ENCODE measurements around the gene RNF213. TPM values are rescaled to one million over a fixed set of nuclear protein-coding genes. Genes with fewer than 3 reads are reported as not detected.
"Not testable (repeated sequence)": the region's sequence is repeated elsewhere in the genome, so short reads cannot be mapped to it uniquely, and the experiment has no call there.

Gene RNF213
- total RNA-seq, 2 donors from 2014 or later, result 415 to 602 TPM

- no peaks in the 10 kb centered on the region for H3K9me3 Mint-ChIP-seq
- ATAC-seq (no peak), DNase-seq (ENCODE audit: low spot score in 2 of 2) (no peak)
- H3K36me3 Mint-ChIP-seq, result no peaks in the 10 kb centered on the region
- H3K27ac Mint-ChIP-seq, result peak overlapping the region in 1 of 2 donors; percentile 23
These were observed 16.9 kb upstream of the RNF213 start for GRCh38 chr17:80243526-80244433.

DNA sequence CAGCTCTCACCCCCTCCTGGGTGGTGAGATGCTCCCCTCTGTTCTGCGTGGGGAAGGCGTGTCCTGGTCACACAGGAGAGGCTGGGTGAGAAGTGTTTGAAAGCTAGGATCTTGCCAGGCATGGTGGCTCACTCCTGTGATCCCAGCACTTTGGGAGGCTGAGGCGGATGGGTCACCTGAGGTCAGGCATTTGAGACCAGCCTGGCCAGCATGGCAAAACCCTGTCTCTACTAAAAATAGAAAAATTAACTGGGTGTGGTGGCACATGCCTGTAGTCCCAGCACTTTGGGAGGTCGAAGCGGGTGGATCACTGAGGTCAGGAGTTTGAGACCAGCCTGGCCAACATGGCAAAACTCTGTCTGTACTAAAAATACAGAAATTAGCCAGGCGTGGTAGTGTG, 16.2 kb upstream of the RNF213 start:
- H3K9me3 Mint-ChIP-seq; H3K36me3 Mint-ChIP-seq; DNase-seq (ENCODE audit: low spot score in 2 of 2); ATAC-seq: not testable (repeated sequence)
- peak overlapping the region in 1 of 2 donors; percentile 23 for H3K27ac Mint-ChIP-seq

- H3K36me3 Mint-ChIP-seq, result no peaks in the 10 kb centered on the region
- no peak overlapping the region for H3K27ac Mint-ChIP-seq
- DNase-seq (ENCODE audit: low spot score in 2 of 2) (no peak), ATAC-seq (no peak)
- H3K9me3 Mint-ChIP-seq, result no peaks in the 10 kb centered on the region
These were observed 15.7 kb upstream of the RNF213 start for GRCh38 chr17:80244871-80245509.

DNA sequence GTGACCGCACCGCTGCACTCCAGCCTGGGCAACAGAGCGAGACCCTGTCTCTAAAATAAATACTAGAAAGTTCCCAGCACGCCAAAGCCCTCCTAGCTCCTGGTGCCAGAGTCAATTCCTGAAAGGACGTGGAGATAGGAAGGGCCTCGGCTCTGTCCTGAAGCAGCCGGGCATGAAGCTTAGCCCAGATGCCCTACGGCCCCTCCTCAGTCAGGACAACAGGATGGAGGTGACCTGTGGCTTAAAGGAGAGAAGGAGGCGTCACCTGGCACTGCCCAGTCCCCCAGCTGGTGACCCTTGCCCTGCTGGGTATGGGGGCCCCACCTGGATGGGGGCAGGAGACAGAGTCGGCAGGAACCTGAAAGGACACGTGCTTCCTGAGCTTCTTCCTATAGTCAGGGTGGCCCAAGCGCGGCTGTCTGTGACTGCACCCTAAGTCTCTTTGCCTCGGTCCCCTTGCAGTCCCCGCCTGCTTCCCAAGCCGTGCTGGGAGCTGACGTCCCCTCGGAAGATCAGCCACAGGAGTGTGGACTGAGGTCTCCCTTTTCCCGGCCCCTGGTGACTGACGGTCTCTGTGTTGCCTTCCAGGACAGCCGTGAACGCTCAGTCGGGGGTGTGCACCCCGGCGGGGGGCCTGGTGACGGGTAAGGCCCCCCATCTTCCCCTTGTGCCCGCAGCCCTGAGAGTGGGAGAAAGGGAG, 14.9 kb upstream of the RNF213 start:
- H3K9me3 Mint-ChIP-seq, result no peaks in the 10 kb centered on the region
- H3K27ac Mint-ChIP-seq, result no peak overlapping the region
- no peaks in the 10 kb centered on the region for H3K36me3 Mint-ChIP-seq
- no peak for ATAC-seq
- no peak for DNase-seq (ENCODE audit: low spot score in 2 of 2)

GRCh38 chr17:80246266-80246681, 14.4 kb upstream of the RNF213 start:
- no peaks in the 10 kb centered on the region for H3K9me3 Mint-ChIP-seq
- no peaks in the 10 kb centered on the region for H3K36me3 Mint-ChIP-seq
- ATAC-seq, result no peak

GRCh38 chr17:80246726-80247125, 13.9 kb upstream of the RNF213 start:
- ATAC-seq (no peak), DNase-seq (ENCODE audit: low spot score in 2 of 2) (no peak)
- Mint-ChIP-seq H3K27ac (peak overlapping the region in 1 of 2 donors; percentile 65), H3K36me3 (no peaks in the 10 kb centered on the region), H3K9me3 (no peaks in the 10 kb centered on the region)

More at GRCh38 chr17:80246266-80246681, 14.4 kb upstream of the RNF213 start:
- DNase-seq (ENCODE audit: low spot score in 2 of 2), result no peak
- H3K27ac Mint-ChIP-seq, result peak overlapping the region in 1 of 2 donors; percentile 65

GRCh38 chr17:80247561-80247960, 13.1 kb upstream of the RNF213 start:
- H3K9me3 Mint-ChIP-seq, result no peaks in the 10 kb centered on the region
- H3K27ac Mint-ChIP-seq, result no peak overlapping the region
- no peaks in the 10 kb centered on the region for H3K36me3 Mint-ChIP-seq
- ATAC-seq (no peak), DNase-seq (ENCODE audit: low spot score in 2 of 2) (no peak)

GRCh38 chr17:80248001-80248893, 12.4 kb upstream of the RNF213 start:
- H3K27ac Mint-ChIP-seq, result no peak overlapping the region
- H3K36me3 Mint-ChIP-seq, result no peaks in the 10 kb centered on the region
- H3K9me3 Mint-ChIP-seq, result no peaks in the 10 kb centered on the region
- ATAC-seq, result no peak
- no peak for DNase-seq (ENCODE audit: low spot score in 2 of 2)

DNA sequence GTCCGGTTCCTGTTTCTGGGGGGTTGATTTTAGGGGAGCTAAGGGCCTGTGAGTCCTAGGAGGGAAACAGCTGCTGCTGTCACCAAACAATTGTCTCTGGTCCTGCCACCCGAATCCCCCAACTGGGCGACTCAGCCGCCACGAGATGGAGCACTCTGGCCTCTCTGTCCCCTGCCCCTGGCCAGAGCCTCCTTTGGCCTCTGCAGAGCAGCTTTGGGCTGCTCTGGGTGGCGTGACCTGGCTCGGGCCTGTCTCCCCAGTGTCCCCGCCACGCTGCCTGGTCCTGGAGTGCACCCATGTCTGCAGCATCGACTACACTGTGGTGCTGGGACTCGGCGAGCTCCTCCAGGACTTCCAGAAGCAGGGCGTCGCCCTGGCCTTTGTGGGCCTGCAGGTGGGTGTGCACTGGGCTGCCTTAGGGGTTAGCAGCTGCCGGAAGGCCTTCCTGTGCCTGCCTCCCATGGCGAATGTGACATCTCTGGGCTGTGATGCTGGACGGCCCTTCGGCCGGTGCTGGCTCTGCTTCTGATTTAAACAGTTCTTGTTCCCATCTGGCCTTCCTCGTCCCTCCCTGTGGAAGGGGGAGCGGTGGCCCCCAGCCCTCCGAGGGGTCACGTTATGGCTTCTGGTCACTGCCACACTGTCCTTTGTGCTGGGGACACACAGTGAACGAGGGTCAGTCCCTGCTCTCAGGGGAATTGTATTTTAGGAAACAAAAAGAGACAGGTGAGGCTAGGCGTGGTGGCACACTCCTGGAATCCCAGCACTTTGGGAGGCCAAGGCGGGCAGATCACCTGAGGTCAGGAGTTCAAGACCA, 11.6 kb upstream of the RNF213 start:
- H3K36me3 Mint-ChIP-seq, result no peaks in the 10 kb centered on the region
- ATAC-seq (no peak), DNase-seq (ENCODE audit: low spot score in 2 of 2) (no peak)
- no peaks in the 10 kb centered on the region for H3K9me3 Mint-ChIP-seq
- H3K27ac Mint-ChIP-seq, result no peak overlapping the region

GRCh38 chr17:80251966-80252365, 8.7 kb upstream of the RNF213 start:
- Mint-ChIP-seq H3K36me3 (no peaks in the 10 kb centered on the region), H3K27ac (peak overlapping the region in 1 of 2 donors; percentile 99), H3K9me3 (no peaks in the 10 kb centered on the region)
- DNase-seq (ENCODE audit: low spot score in 2 of 2) (no peak), ATAC-seq (no peak)

GRCh38 chr17:80252871-80253270, 7.8 kb upstream of the RNF213 start:
- Mint-ChIP-seq H3K36me3 (no peaks in the 10 kb centered on the region), H3K27ac (peak overlapping the region in 1 of 2 donors; percentile 99), H3K9me3 (no peaks in the 10 kb centered on the region)
- DNase-seq (ENCODE audit: low spot score in 2 of 2) (peak; percentile 81 to 82), ATAC-seq (peak; percentile 71 to 73)

GRCh38 chr17:80253631-80254395, 6.8 kb upstream of the RNF213 start:
- Mint-ChIP-seq H3K9me3 (no peaks in the 10 kb centered on the region), H3K27ac (peak overlapping the region; percentile 97 to 99), H3K36me3 (no peaks in the 10 kb centered on the region)
- DNase-seq (ENCODE audit: low spot score in 2 of 2) (no peak), ATAC-seq (no peak)

DNA sequence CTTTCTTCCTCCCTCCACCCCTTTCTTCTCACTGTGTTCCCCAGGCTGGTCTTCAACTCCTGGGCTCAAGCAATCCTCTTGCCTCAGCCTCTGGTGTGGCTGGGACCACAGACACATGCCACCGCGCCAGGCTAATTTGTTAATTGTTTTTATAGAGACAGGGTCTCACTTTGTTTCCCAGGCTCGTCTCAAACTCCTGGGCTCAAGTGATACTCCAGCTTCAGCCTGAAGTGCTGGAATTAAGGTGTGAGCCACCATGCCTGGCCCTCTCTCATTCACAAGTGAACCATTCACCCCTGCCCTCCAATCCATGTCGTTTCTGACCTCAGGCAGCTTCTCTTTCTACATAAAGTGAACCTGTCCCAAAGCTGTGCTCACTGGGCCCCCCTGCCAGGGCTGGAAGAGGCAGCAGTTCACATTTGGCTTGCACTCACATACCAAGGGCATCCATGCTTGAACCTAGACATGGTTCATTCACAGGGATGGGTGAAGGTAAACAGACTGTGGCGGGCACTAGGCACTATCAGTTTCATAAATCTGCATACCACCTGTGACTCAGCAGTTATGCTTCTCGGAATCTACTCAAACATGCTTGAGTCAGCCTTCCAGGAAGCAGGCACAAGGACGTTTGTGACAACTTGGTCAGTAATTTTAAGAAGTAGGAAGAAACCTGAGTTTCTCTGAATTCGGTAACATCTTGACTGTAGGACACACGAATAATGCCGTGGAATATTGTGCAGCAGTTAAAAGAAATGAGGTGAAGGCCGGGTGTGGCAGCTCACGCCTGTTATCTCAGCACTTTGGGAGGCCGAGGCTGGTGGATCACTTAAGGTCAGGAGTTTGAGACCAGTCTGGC, 6.0 kb upstream of the RNF213 start:
- peak overlapping the region; percentile 97 to 99 for H3K27ac Mint-ChIP-seq
- ATAC-seq, result peak; percentile 67 to 68
- peak; percentile 61 to 75 for DNase-seq (ENCODE audit: low spot score in 2 of 2)
- H3K36me3 Mint-ChIP-seq, result peaks cover 0 to 2% of the 10 kb centered on the region in 2 donors
- no peaks in the 10 kb centered on the region for H3K9me3 Mint-ChIP-seq

GRCh38 chr17:80256034-80256350, 4.7 kb upstream of the RNF213 start:
- Mint-ChIP-seq H3K36me3 (peaks cover 0 to 5% of the 10 kb centered on the region in 2 donors), H3K9me3 (no peaks in the 10 kb centered on the region), H3K27ac (peak overlapping the region in 1 of 2 donors; percentile 99)
- DNase-seq (ENCODE audit: low spot score in 2 of 2) (no peak), ATAC-seq (no peak)
